Measurements from ENCODE around the gene RIPK1. TPM values are rescaled to one million over a fixed set of nuclear protein-coding genes. Genes with fewer than 3 reads are reported as not detected.

Gene RIPK1
- total and polyA plus RNA-seq, 10 of the 15 experiments (the other 5 are each of a cell fraction or from before 2014, with no cell fraction given): 1.6 to 11.2 (median 6.3) TPM

- H3K9me3 ChIP-seq (replicated peaks; ENCODE audit: control insufficient read depth, insufficient read depth, low read length): no peaks in the 10 kb centered on the region
- no peak overlapping the region for H2AFZ ChIP-seq (ENCODE audit: control insufficient read depth, low read depth, low read length)
- ChIA-PET CTCF (no interaction called here), RAD21 (ENCODE audit: unreplicated experiment) (no interaction called here), SMC1A (ENCODE audit: uncharacterized antibody, unreplicated experiment) (interaction anchor here (0.7 kb wide), 1 partner anchor 511 kb away, joined by 3 read pairs; no protein-coding TSS in a partner anchor), POLR2A (no interaction called here)
- WGBS (ENCODE audit: insufficient coverage, insufficient replicate concordance, low lambda C conversion rate, missing lambda C conversion rate): 30% methylated on average over 2 of the region's 2 CpGs
- no peaks in the 10 kb centered on the region for H3K36me3 ChIP-seq (ENCODE audit: control insufficient read depth in 2 of 2, insufficient read depth in 2 of 2, low read length in 1 of 2)
- BruUV-seq (replicated peaks): no TSS peak
- FAIRE-seq: no peak
- H3K4me1 ChIP-seq (ENCODE audit: control insufficient read depth, insufficient read depth, low read length): no peaks in the 10 kb centered on the region
- no peak for DNase-seq (ENCODE audit: low read depth, low spot score)
- no peaks in the 10 kb centered on the region for H4K20me1 ChIP-seq (ENCODE audit: control insufficient read depth, insufficient read depth)
- no peaks in the 10 kb centered on the region for H3K79me2 ChIP-seq (ENCODE audit: control insufficient read depth, insufficient read depth, low read length)
- intact Hi-C loops (cut with micrococcal nuclease; ENCODE audit: unreplicated experiment) (no loop called here), in situ Hi-C loops (cut with MboI) (no loop called here)
- no peak overlapping the region for H3K27ac ChIP-seq (ENCODE audit: control insufficient read depth, insufficient read depth)
- H3K4me2 ChIP-seq (ENCODE audit: control insufficient read depth, insufficient read depth): no peak overlapping the region
- no peak overlapping the region for H3K9ac ChIP-seq (ENCODE audit: control insufficient read depth, insufficient read depth, low read length)
- H3K27me3 ChIP-seq (replicated peaks in 1 of 2; ENCODE audit: control insufficient read depth in 2 of 2, insufficient read depth in 2 of 2, low read length in 1 of 2): peaks cover 4 to 6% of the 10 kb centered on the region in 2 experiments; a peak in 3 of 4 replicates
- no peak for ATAC-seq
- H3K4me3 ChIP-seq: no peak overlapping the region
- TF ChIP-seq CHD2 (IDR thresholded peaks at IDR 0.05; ENCODE audit: borderline replicate concordance, low read depth, low read length) (no peak), RAD51 (IDR thresholded peaks at IDR 0.05) (no peak), GABPA (IDR thresholded peaks at IDR 0.05; ENCODE audit: low read depth) (no peak), MYB (IDR thresholded peaks at IDR 0.05; ENCODE audit: borderline replicate concordance, low read depth, low read length) (no peak), HDAC6 (IDR thresholded peaks at IDR 0.05; ENCODE audit: unreplicated experiment) (no peak), YBX1 (IDR thresholded peaks at IDR 0.05) (no peak), HDGF (IDR thresholded peaks at IDR 0.05) (no peak), BCLAF1 (IDR thresholded peaks at IDR 0.05) (no peak), CBX3 (IDR thresholded peaks at IDR 0.05; ENCODE audit: borderline replicate concordance, low read depth) (no peak), MTA3 (IDR thresholded peaks at IDR 0.05; ENCODE audit: borderline replicate concordance, low read length) (no peak), KLF5 (IDR thresholded peaks at IDR 0.05; ENCODE audit: partially characterized antibody) (no peak), NFYB (IDR thresholded peaks at IDR 0.05; ENCODE audit: insufficient read depth, low read depth, low read length) (no peak), ZNF592 (IDR thresholded peaks at IDR 0.05) (no peak), BHLHE40 (IDR thresholded peaks at IDR 0.05; ENCODE audit: borderline replicate concordance in 1 of 2, low read depth in 2 of 2, low read length in 1 of 2) (no peak), NRF1 (conservative IDR thresholded peaks at IDR 0.05; ENCODE audit: low read depth, low read length) (no peak), RB1 (IDR thresholded peaks at IDR 0.05; ENCODE audit: borderline replicate concordance) (no peak), CEBPB (IDR thresholded peaks at IDR 0.05; ENCODE audit: borderline replicate concordance in 1 of 2, low read depth in 2 of 2, low read length in 2 of 2) (no peak)
Measured at GRCh38 chr6:3041606-3042005, 26.7 kb upstream of the RIPK1 start.

Measured in GM12878 (cell line).